ENCODE measurements around the gene ZSCAN20. TPM values are rescaled to one million over a fixed set of nuclear protein-coding genes. Genes with fewer than 3 reads are reported as not detected.

The ZSCAN20 gene
- total and polyA plus RNA-seq, 4 donors, result 0.48 to 2.3 (median 1.3) TPM

GRCh38 chr1:33469691-33470090, 2.8 kb upstream of the ZSCAN20 start:
- Histone ChIP-seq H3K9me3 (ENCODE audit: control insufficient read depth in 4 of 4, low read length in 3 of 4) (no peaks in the 10 kb centered on the region), H3K9ac (ENCODE audit: low read depth in 1 of 2, low read length in 2 of 2) (no peak overlapping the region), H3K4me1 (ENCODE audit: control insufficient read depth in 4 of 4, insufficient read depth in 4 of 4, low read length in 3 of 4) (peaks cover 0 to 17% (median 10%) of the 10 kb centered on the region in 4 donors), H3K36me3 (ENCODE audit: control insufficient read depth in 4 of 4, insufficient read depth in 3 of 4, low read depth in 1 of 4, low read length in 3 of 4) (no peaks in the 10 kb centered on the region), H3K4me3 (ENCODE audit: low read depth in 1 of 3, low read length in 3 of 3) (no peak overlapping the region), H3K27me3 (ENCODE audit: control insufficient read depth in 4 of 4, insufficient read depth in 4 of 4, low read length in 3 of 4) (no peaks in the 10 kb centered on the region), H3K27ac (ENCODE audit: low read depth in 1 of 2, low read length in 2 of 2) (no peak overlapping the region)
- no peak for DNase-seq (ENCODE audit: low spot score)
- 92% methylated on average over 2 of the region's 2 CpGs for WGBS
- TF ChIP-seq SP1 (IDR thresholded peaks at IDR 0.05), result no peak
- no peak for TF ChIP-seq YY1 (IDR thresholded peaks at IDR 0.05)
- no peak for TF ChIP-seq HNF4G (IDR thresholded peaks at IDR 0.05)
- no peak for TF ChIP-seq ZBTB33 (IDR thresholded peaks at IDR 0.05)
- TF ChIP-seq JUND (IDR thresholded peaks at IDR 0.05), result no peak

GRCh38 chr1:33470495-33471012, 1.9 kb upstream of the ZSCAN20 start:
- Histone ChIP-seq H3K4me3 (ENCODE audit: low read depth in 1 of 3, low read length in 3 of 3) (no peak overlapping the region), H3K27ac (ENCODE audit: low read depth in 1 of 2, low read length in 2 of 2) (no peak overlapping the region), H3K4me1 (ENCODE audit: control insufficient read depth in 4 of 4, insufficient read depth in 4 of 4, low read length in 3 of 4) (peaks cover 0 to 17% (median 10%) of the 10 kb centered on the region in 4 donors), H3K9ac (ENCODE audit: low read depth in 1 of 2, low read length in 2 of 2) (no peak overlapping the region), H3K27me3 (ENCODE audit: control insufficient read depth in 4 of 4, insufficient read depth in 4 of 4, low read length in 3 of 4) (no peaks in the 10 kb centered on the region), H3K9me3 (ENCODE audit: control insufficient read depth in 4 of 4, low read length in 3 of 4) (no peaks in the 10 kb centered on the region), H3K36me3 (ENCODE audit: control insufficient read depth in 4 of 4, insufficient read depth in 3 of 4, low read depth in 1 of 4, low read length in 3 of 4) (no peaks in the 10 kb centered on the region)
- 8% methylated on average over 11 of the region's 11 CpGs for WGBS
- peak; percentile 55 for DNase-seq (ENCODE audit: low spot score)
- no peak for TF ChIP-seq GABPA (IDR thresholded peaks at IDR 0.05 in 1 of 2, conservative IDR thresholded peaks at IDR 0.05 in 1 of 2)
- TF ChIP-seq SP1 (IDR thresholded peaks at IDR 0.05), result no peak
- no peak for TF ChIP-seq JUND (IDR thresholded peaks at IDR 0.05)
- TF ChIP-seq EGR1 (IDR thresholded peaks at IDR 0.05; ENCODE audit: low read depth in 2 of 2), result no peak
- no peak for TF ChIP-seq NR2F2 (IDR thresholded peaks at IDR 0.05)
- peak; percentile 84 for TF ChIP-seq CTCF (IDR thresholded peaks at IDR 0.05; ENCODE audit: low read depth, low read length, missing input control)
- TF ChIP-seq RXRA (IDR thresholded peaks at IDR 0.05), result peak; percentile 61 to 78
- peak; percentile 32 for TF ChIP-seq YY1 (IDR thresholded peaks at IDR 0.05)
- TF ChIP-seq REST (IDR thresholded peaks at IDR 0.05), result no peak
- TF ChIP-seq FOXA2 (IDR thresholded peaks at IDR 0.05), result no peak
- no peak for TF ChIP-seq TAF1 (conservative IDR thresholded peaks at IDR 0.05)
- no peak for TF ChIP-seq HNF4G (IDR thresholded peaks at IDR 0.05)
- TF ChIP-seq MAX (IDR thresholded peaks at IDR 0.05), result no peak
- no peak for TF ChIP-seq HNF4A (conservative IDR thresholded peaks at IDR 0.05)
- no peak for TF ChIP-seq ATF3 (IDR thresholded peaks at IDR 0.05)
- peak; percentile 90 to 91 for TF ChIP-seq RAD21 (IDR thresholded peaks at IDR 0.05)
- TF ChIP-seq ZBTB33 (IDR thresholded peaks at IDR 0.05), result no peak
- no peak for TF ChIP-seq FOXA1 (IDR thresholded peaks at IDR 0.05)

All from liver (tissue), 9 donors.